GM12878 (cell line): ENCODE data around the gene RARRES1. TPM values are rescaled to one million over a fixed set of nuclear protein-coding genes. Genes with fewer than 3 reads are reported as not detected.

ENCODE experiments used
- ATAC-seq: fragments of 200-7000 bp; cut with Tn5 transposase; 3 replicates; pipeline ENCODE4 v1.9.1; 2020; ENCODE audit warnings: mild to moderate bottlenecking, moderate library complexity
- BruUV-seq: library from RNA; stranded (reverse); fragments of 400-500 nt; replicated peaks from 2 replicates; lab custom pipeline; 2021; lab: Mats Ljungman, UMichigan
- CTCF ChIA-PET: fragments of 300-600 bp; sonication (Branson Sonifier 250); formaldehyde crosslinking; extraction: SDS; loops from one replicate; lab custom pipeline; 2021; ENCODE audit warnings: inconsistent platforms; lab: Yijun Ruan, JAX
- POLR2A ChIA-PET: fragments of 350-600 bp; formaldehyde crosslinking; extraction: SDS; loops from one replicate; lab custom pipeline; 2021; ENCODE audit warnings: inconsistent platforms; lab: Charles Lee
- RAD21 ChIA-PET: fragments of 300-600 bp; sonication (Branson Sonifier 250); formaldehyde crosslinking; loops from one replicate; lab custom pipeline; 2023; ENCODE audit warnings: antibody characterized with exemption; ENCODE audit not compliant: unreplicated experiment; lab: Charles Lee
- SMC1A ChIA-PET: fragments of 300-600 bp; sonication (Branson Sonifier 250); formaldehyde crosslinking; loops from one replicate; lab custom pipeline; 2023; ENCODE audit not compliant: unreplicated experiment, uncharacterized antibody; lab: Charles Lee
- DNase-seq: peaks from one replicate; pipeline ENCODE4 v3.0.0-alpha.2; 2011; ENCODE audit warnings: low read depth, low spot score
- FAIRE-seq: peaks from 3 replicates; lab custom pipeline; 2011; peaks lifted over from hg19 to GRCh38; lab: Jason Lieb, UNC
- H2AFZ ChIP-seq: 2 replicates; pipeline ENCODE4 v1.6.0; 2011; ENCODE audit warnings: low read depth, low read length, control low read depth; ENCODE audit not compliant: control insufficient read depth
- H3K27ac ChIP-seq: 2 replicates; pipeline ENCODE4 v1.5.1; 2011; ENCODE audit warnings: control low read depth; ENCODE audit not compliant: control insufficient read depth, insufficient read depth
- H3K27me3 ChIP-seq, 2 experiments: replicated peaks in 1 of 2; 2 replicates each; pipeline versions ENCODE4 v1.6.0 to v1.6.1; 2011; ENCODE audit warnings: low read length in 1 of 2; ENCODE audit not compliant: control insufficient read depth in 2 of 2, insufficient read depth in 2 of 2
- H3K36me3 ChIP-seq, 2 experiments: 2 replicates each; pipeline ENCODE4 v1.5.1; 2011; ENCODE audit warnings: low read length in 1 of 2; ENCODE audit not compliant: control insufficient read depth in 2 of 2, insufficient read depth in 2 of 2
- H3K4me1 ChIP-seq: 2 replicates; pipeline ENCODE4 v1.6.1; 2011; ENCODE audit warnings: mild to moderate bottlenecking, low read length, moderate library complexity, mixed read lengths; ENCODE audit not compliant: control insufficient read depth, insufficient read depth
- H3K4me2 ChIP-seq: 2 replicates; pipeline ENCODE4 v1.6.0; 2011; ENCODE audit warnings: control low read depth; ENCODE audit not compliant: control insufficient read depth, insufficient read depth
- H3K4me3 ChIP-seq: fragments of 200-600 bp; sonication (generic); 2 replicates; pipeline ENCODE4 v1.5.1; 2016
- H3K79me2 ChIP-seq: 2 replicates; pipeline ENCODE4 v1.6.0; 2011; ENCODE audit warnings: low read length; ENCODE audit not compliant: control insufficient read depth, insufficient read depth
- H3K9ac ChIP-seq: 2 replicates; pipeline ENCODE4 v1.8.0; 2011; ENCODE audit warnings: low read length, control low read depth, mixed read lengths; ENCODE audit not compliant: control insufficient read depth, insufficient read depth
- H3K9me3 ChIP-seq: replicated peaks from 3 replicates; pipeline ENCODE4 v1.5.1; 2011; ENCODE audit warnings: mild to moderate bottlenecking, low read length; ENCODE audit not compliant: control insufficient read depth, insufficient read depth
- H4K20me1 ChIP-seq: 2 replicates; pipeline ENCODE4 v1.6.0; 2011; ENCODE audit not compliant: control insufficient read depth, insufficient read depth
- FOXM1 ChIP-seq: IDR thresholded peaks from 2 replicates; pipeline ENCODE4 v1.6.1; 2012; ENCODE audit warnings: low read depth, mild to moderate bottlenecking, inconsistent platforms, low read length, moderate library complexity
- GATAD2B ChIP-seq: fragments of 450-650 bp; conservative IDR thresholded peaks from 2 replicates; pipeline ENCODE4 v1.6.1; 2017; ENCODE audit warnings: low read depth, mild to moderate bottlenecking, moderate library complexity
- HDGF ChIP-seq: fragments of 450-650 bp; IDR thresholded peaks from 2 replicates; pipeline ENCODE4 v1.6.1; 2016; ENCODE audit warnings: antibody characterized with exemption
- JUND ChIP-seq: IDR thresholded peaks from 2 replicates; pipeline ENCODE4 v1.6.1; 2012; ENCODE audit warnings: low read depth, mild to moderate bottlenecking, low read length, improper control_type of control experiment, moderate library complexity
- KDM1A ChIP-seq: fragments of 200-600 bp; sonication (generic); IDR thresholded peaks from 2 replicates; pipeline ENCODE4 v1.6.1; 2016; ENCODE audit warnings: borderline replicate concordance
- MYB ChIP-seq: fragments of 150-350 bp; IDR thresholded peaks from 2 replicates; pipeline ENCODE4 v1.6.1; 2014; ENCODE audit warnings: mild to moderate bottlenecking, low read depth, low read length, borderline replicate concordance
- PAX8 ChIP-seq: fragments of 450-650 bp; IDR thresholded peaks from 2 replicates; pipeline ENCODE4 v1.6.1; 2017; ENCODE audit warnings: mild to moderate bottlenecking, moderate library complexity
- RAD21 ChIP-seq: IDR thresholded peaks from 2 replicates; pipeline ENCODE4 v1.6.1; 2011; ENCODE audit warnings: mild to moderate bottlenecking, low read depth, low read length, moderate library complexity; ENCODE audit not compliant: insufficient read depth
- TCF12 ChIP-seq: IDR thresholded peaks from 2 replicates; pipeline ENCODE4 v1.6.1; 2011; ENCODE audit warnings: low read depth, mild to moderate bottlenecking, low read length
- YY1 ChIP-seq: IDR thresholded peaks from 2 replicates; pipeline ENCODE4 v1.6.1; 2011; ENCODE audit warnings: low read depth, mild to moderate bottlenecking, low read length
- ZNF384 ChIP-seq: IDR thresholded peaks from 2 replicates; pipeline ENCODE4 v1.6.1; 2012; ENCODE audit warnings: low read depth, mild to moderate bottlenecking, low read length, improper control_type of control experiment, borderline replicate concordance
- WGBS: methylation state at CpG from one replicate; pipeline ENCODE4 v1.1.6; 2016; ENCODE audit warnings: low lambda C conversion rate; ENCODE audit not compliant: insufficient replicate concordance, insufficient coverage; ENCODE audit errors: missing lambda C conversion rate; 5-methylcytosine and 5-hydroxymethylcytosine counted together
- in situ Hi-C: fragments of 300-500 bp; cut with MboI; formaldehyde crosslinking; loops from 9 replicates; pipeline ENCODE4 v1.14.3; 2018; ENCODE audit warnings: mixed read lengths
- intact Hi-C: fragments of 100-400 bp; cut with micrococcal nuclease; formaldehyde crosslinking; loops from one replicate; pipeline ENCODE4 v1.14.2; 2022; ENCODE audit not compliant: unreplicated experiment
- polyA plus RNA-seq, 11 experiments: library from polyadenylated mRNA; depleted of rRNA in 4 of 11; unstranded in 6 of 11; stranded (reverse) in 5 of 11; fragments of >200 nt; fragmentation: Nextera tagmentation in 4 of 11; fragmentation: Illumina TruSeq in 1 of 11; extraction: Ambion mirVana in 4 of 11; extraction: Trizol in 1 of 11; gene quantifications; 1 replicate in 1 of 11; 2 replicates in 10 of 11; pipeline versions ENCODE4 v1.2.1 to v1.2.3, GENCODE V29; 2011 to 2016; ENCODE audit warnings: inconsistent platforms in 2 of 11, missing spikeins in 2 of 11, low read depth in 1 of 11
- total RNA-seq, 4 experiments: library from RNA; depleted of rRNA in 3 of 4; stranded (reverse); fragments of >200 nt in 3 of 4; fragmentation: Illumina TruSeq in 1 of 4; extraction: Trizol in 1 of 4; gene quantifications; 2 replicates each; pipeline versions ENCODE4 v1.2.1 to v1.2.3, GENCODE V29; 2013 to 2021
- TF ChIP-seq, protein P1 (sequence below): fragments of 450-650 bp; formaldehyde crosslinking; IDR thresholded peaks from 2 replicates; pipeline ENCODE4 v1.4.0; 2022; ENCODE audit warnings: mild to moderate bottlenecking, moderate library complexity
- TF ChIP-seq, protein P2 (sequence below): fragments of 150-350 bp; IDR thresholded peaks from 2 replicates; pipeline ENCODE4 v1.6.1; 2014; ENCODE audit warnings: mild to moderate bottlenecking, low read depth, low read length
- TF ChIP-seq, protein P3 (sequence below), 3 experiments: IDR thresholded peaks in 2 of 3; conservative IDR thresholded peaks in 1 of 3; 2 replicates each; pipeline ENCODE4 v1.5.1; 2011; ENCODE audit warnings: low read depth in 3 of 3, low read length in 3 of 3, mild to moderate bottlenecking in 3 of 3, control low read depth in 2 of 3, moderate library complexity in 2 of 3, inconsistent platforms in 1 of 3, mixed read lengths in 1 of 3; ENCODE audit not compliant: control insufficient read depth in 2 of 3, insufficient read depth in 1 of 3; ENCODE audit errors: extremely low read depth in 1 of 3

Gene RARRES1
- total and polyA plus RNA-seq, 10 of the 15 experiments (the other 5 are each of a cell fraction or from before 2014, with no cell fraction given) = 0.02 to 0.83 (median 0.63) TPM; not detected in 7

DNA sequence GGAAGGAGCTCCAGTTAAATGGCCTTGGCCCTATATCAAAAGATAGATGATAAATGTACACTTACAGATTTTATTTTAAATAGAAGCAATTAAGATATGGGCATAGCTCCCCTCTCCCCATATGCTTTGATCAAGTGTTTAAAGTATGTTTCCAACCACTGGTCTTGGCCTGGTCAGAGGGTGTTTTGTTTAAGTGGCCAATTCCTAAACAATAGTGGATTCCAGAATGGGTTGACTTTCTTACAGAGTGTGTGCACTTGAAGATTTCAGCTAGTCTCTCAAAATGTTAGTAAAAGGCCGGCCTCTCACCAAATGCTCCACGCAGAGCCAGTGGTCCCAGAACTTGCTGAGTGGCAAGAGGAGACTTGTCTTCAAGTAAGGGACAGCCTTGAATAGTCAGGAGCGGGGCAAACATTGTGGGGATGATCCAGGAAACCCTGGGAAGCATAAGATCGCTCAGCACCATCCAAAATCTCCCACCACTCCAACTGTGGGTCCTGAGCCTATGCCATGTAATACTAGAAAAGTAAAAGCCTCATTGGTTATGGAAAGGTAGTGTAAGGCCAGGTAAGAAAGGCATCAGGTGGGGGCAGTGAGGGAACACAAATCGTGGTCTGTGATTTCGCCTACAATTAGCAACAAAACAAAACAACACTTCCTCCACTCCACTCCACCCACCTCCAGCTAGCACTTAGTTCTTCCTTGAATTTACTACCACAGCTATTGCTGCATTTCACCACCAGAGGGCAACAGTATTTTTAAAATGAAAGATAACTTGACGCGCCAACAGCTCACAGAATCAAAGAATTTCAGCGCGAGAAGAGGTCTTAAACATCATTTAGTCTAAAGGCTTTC is 4.8 kb downstream of the RARRES1 start:
- no TSS peak for BruUV-seq
- ChIA-PET POLR2A (no interaction called here), SMC1A (interaction anchor here (0.6 to 5.1 kb wide), 14 partner anchors 13 to 188 kb away, joined by 3 to 59 read pairs (median 4); no protein-coding TSS in a partner anchor), RAD21 (interaction anchor here (0.8 to 4.5 kb wide), 6 partner anchors 16 to 74 kb away, joined by 3 to 78 read pairs (median 4); partner anchors contain the start of gene MFSD1), CTCF (interaction anchor here (0.8 to 6.2 kb wide), 56 partner anchors 9 to 1278 kb away, joined by 3 to 159 read pairs (median 4); partner anchors contain the start of genes LXN and MFSD1)
- H2AFZ ChIP-seq = peak overlapping the region; percentile 64
- no peak overlapping the region for H3K4me3 ChIP-seq
- no peaks in the 10 kb centered on the region for H3K79me2 ChIP-seq
- WGBS = 34% methylated on average over 10 of the region's 10 CpGs
- H3K36me3 ChIP-seq = no peaks in the 10 kb centered on the region
- H3K9ac ChIP-seq = no peak overlapping the region
- peak overlapping the region; percentile 53 for H3K4me2 ChIP-seq
- in situ Hi-C loops = no loop called here
- DNase-seq (peak; percentile 26), FAIRE-seq (peak; percentile 84), ATAC-seq (peak; percentile 75)
- intact Hi-C loops = loop anchor here (1.0 kb wide), 1 partner anchor 64 kb away; no protein-coding TSS in a partner anchor
- peaks cover 5% of the 10 kb centered on the region for H3K4me1 ChIP-seq
- no peaks in the 10 kb centered on the region for H4K20me1 ChIP-seq
- H3K9me3 ChIP-seq = no peaks in the 10 kb centered on the region
- no peak overlapping the region for H3K27ac ChIP-seq
- no peaks in the 10 kb centered on the region for H3K27me3 ChIP-seq
- TF ChIP-seq MYB (no peak), FOXM1 (no peak; the same call in 1 of the 2 replicates), YY1 (0 out of 2 replicates have a peak, but pooled peaks have one; percentile 36), JUND (no peak), GATAD2B (no peak), TCF12 (no peak), ZNF384 (no peak), HDGF (no peak), RAD21 (peak; percentile 74), PAX8 (no peak), KDM1A (no peak)
- TF ChIP-seq, protein P1, sequence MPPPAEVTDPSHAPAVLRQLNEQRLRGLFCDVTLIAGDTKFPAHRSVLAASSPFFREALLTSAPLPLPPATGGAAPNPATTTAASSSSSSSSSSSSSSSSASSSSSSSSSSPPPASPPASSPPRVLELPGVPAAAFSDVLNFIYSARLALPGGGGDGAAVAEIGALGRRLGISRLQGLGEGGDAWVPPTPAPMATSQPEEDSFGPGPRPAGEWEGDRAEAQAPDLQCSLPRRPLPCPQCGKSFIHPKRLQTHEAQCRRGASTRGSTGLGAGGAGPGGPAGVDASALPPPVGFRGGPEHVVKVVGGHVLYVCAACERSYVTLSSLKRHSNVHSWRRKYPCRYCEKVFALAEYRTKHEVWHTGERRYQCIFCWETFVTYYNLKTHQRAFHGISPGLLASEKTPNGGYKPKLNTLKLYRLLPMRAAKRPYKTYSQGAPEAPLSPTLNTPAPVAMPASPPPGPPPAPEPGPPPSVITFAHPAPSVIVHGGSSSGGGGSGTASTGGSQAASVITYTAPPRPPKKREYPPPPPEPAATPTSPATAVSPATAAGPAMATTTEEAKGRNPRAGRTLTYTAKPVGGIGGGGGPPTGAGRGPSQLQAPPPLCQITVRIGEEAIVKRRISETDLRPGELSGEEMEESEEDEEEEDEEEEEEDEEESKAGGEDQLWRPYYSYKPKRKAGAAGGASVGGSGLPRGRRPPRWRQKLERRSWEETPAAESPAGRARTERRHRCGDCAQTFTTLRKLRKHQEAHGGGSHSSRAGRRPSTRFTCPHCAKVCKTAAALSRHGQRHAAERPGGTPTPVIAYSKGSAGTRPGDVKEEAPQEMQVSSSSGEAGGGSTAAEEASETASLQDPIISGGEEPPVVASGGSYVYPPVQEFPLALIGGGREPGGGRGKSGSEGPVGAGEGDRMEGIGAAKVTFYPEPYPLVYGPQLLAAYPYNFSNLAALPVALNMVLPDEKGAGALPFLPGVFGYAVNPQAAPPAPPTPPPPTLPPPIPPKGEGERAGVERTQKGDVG (CRISPR knock-in tag) = no peak
- TF ChIP-seq, protein P2, sequence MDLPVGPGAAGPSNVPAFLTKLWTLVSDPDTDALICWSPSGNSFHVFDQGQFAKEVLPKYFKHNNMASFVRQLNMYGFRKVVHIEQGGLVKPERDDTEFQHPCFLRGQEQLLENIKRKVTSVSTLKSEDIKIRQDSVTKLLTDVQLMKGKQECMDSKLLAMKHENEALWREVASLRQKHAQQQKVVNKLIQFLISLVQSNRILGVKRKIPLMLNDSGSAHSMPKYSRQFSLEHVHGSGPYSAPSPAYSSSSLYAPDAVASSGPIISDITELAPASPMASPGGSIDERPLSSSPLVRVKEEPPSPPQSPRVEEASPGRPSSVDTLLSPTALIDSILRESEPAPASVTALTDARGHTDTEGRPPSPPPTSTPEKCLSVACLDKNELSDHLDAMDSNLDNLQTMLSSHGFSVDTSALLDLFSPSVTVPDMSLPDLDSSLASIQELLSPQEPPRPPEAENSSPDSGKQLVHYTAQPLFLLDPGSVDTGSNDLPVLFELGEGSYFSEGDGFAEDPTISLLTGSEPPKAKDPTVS = no peak
- TF ChIP-seq, protein P3, sequence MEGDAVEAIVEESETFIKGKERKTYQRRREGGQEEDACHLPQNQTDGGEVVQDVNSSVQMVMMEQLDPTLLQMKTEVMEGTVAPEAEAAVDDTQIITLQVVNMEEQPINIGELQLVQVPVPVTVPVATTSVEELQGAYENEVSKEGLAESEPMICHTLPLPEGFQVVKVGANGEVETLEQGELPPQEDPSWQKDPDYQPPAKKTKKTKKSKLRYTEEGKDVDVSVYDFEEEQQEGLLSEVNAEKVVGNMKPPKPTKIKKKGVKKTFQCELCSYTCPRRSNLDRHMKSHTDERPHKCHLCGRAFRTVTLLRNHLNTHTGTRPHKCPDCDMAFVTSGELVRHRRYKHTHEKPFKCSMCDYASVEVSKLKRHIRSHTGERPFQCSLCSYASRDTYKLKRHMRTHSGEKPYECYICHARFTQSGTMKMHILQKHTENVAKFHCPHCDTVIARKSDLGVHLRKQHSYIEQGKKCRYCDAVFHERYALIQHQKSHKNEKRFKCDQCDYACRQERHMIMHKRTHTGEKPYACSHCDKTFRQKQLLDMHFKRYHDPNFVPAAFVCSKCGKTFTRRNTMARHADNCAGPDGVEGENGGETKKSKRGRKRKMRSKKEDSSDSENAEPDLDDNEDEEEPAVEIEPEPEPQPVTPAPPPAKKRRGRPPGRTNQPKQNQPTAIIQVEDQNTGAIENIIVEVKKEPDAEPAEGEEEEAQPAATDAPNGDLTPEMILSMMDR (IDR thresholded peaks at IDR 0.05 in 2 of 3, conservative IDR thresholded peaks at IDR 0.05 in 1 of 3; ENCODE audit: control insufficient read depth in 2 of 3, extremely low read depth in 1 of 3, insufficient read depth in 1 of 3, low read depth in 3 of 3, low read length in 3 of 3) = peak; percentile 67 to 90 (median 81)
